NCI-H345 (cell line): ENCODE measurements around the gene COL15A1.

Experiments
- DNase-seq: peaks from one replicate; lab custom pipeline; 2025; lab: John Stamatoyannopoulos, UW

COL15A1 gene

GRCh38 chr9:99109522-99109921 is 165.8 kb downstream of the COL15A1 start:
- DNase-seq, result no peak

- DNase-seq, result no peak
Measured at GRCh38 chr9:99112750-99113413, 169.2 kb downstream of the COL15A1 start.

DNA sequence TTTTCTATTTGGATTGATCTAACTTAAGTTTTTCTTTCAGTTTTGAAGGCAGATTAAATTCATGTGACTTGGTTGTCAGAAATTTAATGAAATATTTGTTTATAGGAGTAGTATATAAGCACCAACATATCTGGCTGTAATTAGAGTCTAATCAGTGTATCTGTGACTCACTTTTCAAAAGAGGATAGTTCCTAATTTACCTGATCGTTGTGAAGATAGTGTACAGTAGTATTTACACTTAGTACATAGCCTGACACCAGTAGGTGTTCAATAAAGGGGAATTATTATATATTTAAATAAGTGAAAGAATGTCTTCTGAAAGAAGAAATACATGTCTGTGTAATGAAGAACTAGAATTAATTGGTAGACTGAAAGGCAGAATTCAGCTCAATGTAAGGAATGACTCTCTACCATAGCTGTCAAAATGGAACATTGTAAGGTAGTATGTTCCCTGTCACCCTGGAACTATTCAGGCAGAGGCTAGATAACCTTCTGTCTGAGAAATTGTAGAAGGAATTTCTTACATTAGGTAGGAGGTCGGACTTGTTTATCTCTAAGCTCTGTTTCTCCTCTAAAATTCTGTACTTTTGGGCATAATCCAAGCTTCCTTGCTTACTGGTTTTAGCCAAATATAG is 169.8 kb downstream of the COL15A1 start:
- DNase-seq, result no peak

DNA sequence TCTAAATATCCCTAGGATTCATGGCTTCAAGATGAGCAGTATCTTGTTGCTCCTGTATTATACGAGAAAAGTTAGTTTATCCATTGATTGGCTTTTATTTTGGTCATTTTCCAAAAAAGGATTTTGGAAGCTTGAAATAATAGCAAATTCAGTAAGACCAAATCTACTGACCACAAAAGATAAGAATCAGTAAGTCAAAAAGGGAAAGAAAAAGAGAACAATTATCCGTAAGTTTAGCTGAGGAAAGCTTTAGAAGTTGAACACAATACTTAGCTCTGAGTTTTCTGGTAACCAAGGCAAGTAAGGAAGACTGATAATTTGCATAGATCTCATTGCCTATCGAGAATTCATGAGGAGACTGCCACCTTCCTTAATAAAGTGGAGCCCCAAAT is 170.3 kb downstream of the COL15A1 start:
- DNase-seq, result no peak

DNA sequence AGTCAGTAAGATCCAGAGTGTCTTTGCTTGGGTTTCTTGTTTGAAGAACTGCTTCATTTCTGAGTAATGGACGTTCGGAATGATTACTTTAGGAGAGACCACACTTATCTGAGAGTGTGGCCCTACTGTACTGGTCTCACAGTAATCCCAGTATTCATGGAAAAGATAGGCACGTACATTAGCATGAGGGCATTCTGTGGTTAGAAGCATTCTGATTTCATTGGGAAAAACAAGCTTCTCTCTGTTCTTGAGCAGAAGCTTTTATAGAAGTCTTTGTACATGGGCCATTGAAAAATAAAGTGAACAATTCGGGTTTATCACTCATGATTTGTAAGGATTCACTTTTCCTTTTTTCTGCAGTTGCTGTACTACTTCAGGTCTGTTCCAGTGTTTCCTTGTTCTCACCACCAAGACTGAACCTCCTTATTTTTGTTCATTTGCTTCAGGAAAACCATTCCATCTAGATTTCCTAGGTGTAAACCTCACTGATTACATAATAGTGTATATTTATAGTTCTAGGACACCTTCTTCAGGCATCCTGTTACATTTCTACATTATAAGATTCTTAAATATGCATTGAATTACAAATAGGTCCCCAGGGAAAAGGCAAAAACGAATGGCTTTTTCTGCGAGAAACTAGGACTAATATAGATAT is 171.3 kb downstream of the COL15A1 start:
- DNase-seq, result no peak

DNA sequence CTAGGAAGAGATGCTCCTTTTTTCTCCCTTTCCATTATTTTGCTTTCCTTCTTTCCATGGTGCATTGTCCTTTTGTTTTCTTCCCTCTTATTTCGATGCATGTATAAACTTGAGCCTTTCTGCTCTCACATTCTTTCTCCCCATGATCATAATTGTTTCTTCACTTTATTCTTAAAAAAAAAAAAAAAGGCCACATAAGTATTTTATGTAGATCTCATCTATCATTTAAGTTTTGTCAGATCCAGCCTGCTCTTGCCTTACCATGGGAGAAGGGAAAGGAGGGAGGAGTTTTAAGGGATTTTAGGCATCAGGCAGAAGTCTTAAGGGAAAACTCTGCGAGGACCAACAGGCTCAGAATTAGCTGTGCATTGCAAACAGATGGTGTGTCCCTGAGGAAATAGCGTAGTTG is 172.3 kb downstream of the COL15A1 start:
- no peak for DNase-seq

- DNase-seq, result no peak
Measured at GRCh38 chr9:99118782-99119466, 175.2 kb downstream of the COL15A1 start.

DNA sequence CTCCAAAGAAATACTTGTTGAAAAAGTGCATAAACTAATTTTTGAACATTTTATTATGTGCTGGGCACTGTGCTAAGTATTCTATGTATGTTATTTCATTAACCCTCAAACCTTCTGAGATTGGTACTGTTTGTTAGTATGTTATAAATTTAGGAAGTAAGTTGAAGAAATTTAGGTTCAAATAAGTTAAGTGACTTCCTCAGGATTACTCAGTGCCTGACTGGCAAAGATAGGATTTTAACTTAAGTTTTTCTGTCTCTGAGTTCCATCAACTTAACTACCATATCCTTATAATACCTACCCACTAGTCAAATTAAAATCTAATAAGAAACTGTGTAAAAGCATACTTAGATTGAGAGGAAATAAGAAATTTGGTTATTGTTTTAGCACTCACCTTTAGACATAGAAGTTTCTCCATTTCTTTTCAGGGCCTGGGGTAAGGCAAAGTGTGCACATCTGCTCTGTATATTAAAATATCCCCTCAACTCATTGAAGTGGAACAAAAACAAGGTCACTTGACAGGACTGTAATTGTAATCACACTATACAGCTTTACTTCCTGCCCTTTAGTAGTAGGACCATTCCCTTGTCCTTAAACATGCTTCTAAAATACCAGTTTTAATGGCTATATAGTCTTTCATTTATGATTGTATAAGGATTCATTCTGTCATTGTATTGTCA is 176.4 kb downstream of the COL15A1 start:
- no peak for DNase-seq
